Transverse colon (tissue), 4 donors: ENCODE data around the gene CPS1. TPM values are rescaled to one million over a fixed set of nuclear protein-coding genes. Genes with fewer than 3 reads are reported as not detected.

ENCODE experiments used
- DNase-seq: peaks from one replicate; pipeline ENCODE4 v3.0.0-alpha.2; 2019
- H3K27ac ChIP-seq, 4 donors: fragments of 200-600 bp; sonication (generic); 2 replicates each; pipeline ENCODE4 v1.5.1; 2016 to 2018; ENCODE audit warnings: inconsistent platforms in 4 of 4
- H3K27me3 ChIP-seq: fragments of 200-600 bp; sonication (generic); 2 replicates; pipeline ENCODE4 v1.5.1; 2017; ENCODE audit warnings: inconsistent platforms
- H3K36me3 ChIP-seq, 4 donors: fragments of 200-600 bp; sonication (generic); 2 replicates each; pipeline ENCODE4 v1.5.1; 2017 to 2019; ENCODE audit warnings: inconsistent platforms in 4 of 4
- H3K4me1 ChIP-seq, 4 donors: fragments of 200-600 bp; sonication (generic); 2 replicates each; pipeline ENCODE4 v1.5.1; 2017 to 2020; ENCODE audit warnings: inconsistent platforms in 4 of 4
- H3K4me3 ChIP-seq, 4 donors: fragments of 200-600 bp; sonication (generic); 1 replicate in 1 of 4; 2 replicates in 3 of 4; pipeline versions ENCODE4 v1.5.1 to v1.6.1; 2017 to 2019; ENCODE audit warnings: inconsistent platforms in 4 of 4
- H3K9me3 ChIP-seq, 2 donors: fragments of 200-600 bp; sonication (generic); 2 replicates each; pipeline ENCODE4 v1.5.1; 2017 to 2019; ENCODE audit warnings: inconsistent platforms in 2 of 2
- CTCF ChIP-seq, 5 experiments: fragments of 200-600 bp in 3 of 5; fragments of 450-650 bp in 2 of 5; sonication (generic) in 3 of 5; IDR thresholded peaks; 1 replicate in 2 of 5; 2 replicates in 3 of 5; pipeline ENCODE4 v1.5.1; 2016 to 2017; ENCODE audit warnings: antibody characterized with exemption in 5 of 5, inconsistent platforms in 3 of 5, mild to moderate bottlenecking in 2 of 5, moderate library complexity in 1 of 5
- EP300 ChIP-seq: sonication (generic); formaldehyde crosslinking; IDR thresholded peaks from one replicate; pipeline ENCODE4 v1.6.1; 2017; ENCODE audit warnings: antibody characterized with exemption, low read depth
- POLR2A ChIP-seq: fragments of 450-650 bp; IDR thresholded peaks from one replicate; pipeline ENCODE4 v1.6.1; 2016; ENCODE audit warnings: antibody characterized with exemption, mild to moderate bottlenecking, moderate library complexity
- POLR2AphosphoS5 ChIP-seq, 3 donors: sonication (generic); formaldehyde crosslinking; IDR thresholded peaks; one replicate each; pipeline ENCODE4 v1.6.1; 2016; ENCODE audit warnings: antibody characterized with exemption in 3 of 3
- WGBS, 2 donors: methylation state at CpG; one replicate each; pipeline ENCODE4 v1.1.5; 2018; ENCODE audit warnings: low coverage in 1 of 2; 5-methylcytosine and 5-hydroxymethylcytosine counted together
- in situ Hi-C, 4 donors: fragments of 200-750 bp; cut with MboI; loops; one replicate each; pipeline versions ENCODE4 v1.15.0 to v1.15.1; 2017; ENCODE audit warnings: low sequenced_read_pairs in 3 of 4, low pct_ligation_motif_present in 1 of 4, low pct_unique_long_range_greater_than_20kb in 1 of 4
- intact Hi-C: fragments of 100-400 bp; cut with DNase I; formaldehyde crosslinking; loops from one replicate; pipeline ENCODE4 v1.15.1; 2023; ENCODE audit warnings: low total_unique reads
- total RNA-seq, 4 donors: library from RNA; depleted of rRNA; stranded (reverse); fragments of >200 nt; gene quantifications; one replicate each; pipeline ENCODE4 v1.1.0, GENCODE V29; 2016

CPS1 gene
- total RNA-seq, 4 donors from 2014 or later: 0.32 to 0.68 TPM; not detected in 2

- no peak for DNase-seq
- no peaks in the 10 kb centered on the region for H3K27me3 ChIP-seq
- in situ Hi-C loops: no loop called here
- no peak overlapping the region for H3K27ac ChIP-seq
- H3K4me1 ChIP-seq: no peaks in the 10 kb centered on the region
- H3K4me3 ChIP-seq: no peak overlapping the region
- no peaks in the 10 kb centered on the region for H3K36me3 ChIP-seq
- TF ChIP-seq EP300: no peak
- intact Hi-C loops: no loop called here
- no peaks in the 10 kb centered on the region for H3K9me3 ChIP-seq
- WGBS, 2 donors: 46 to 54% methylated on average over 3 to 4 of the region's 4 CpGs
Measured at GRCh38 chr2:210626849-210627248, 70.5 kb downstream of the CPS1 start.

- 65 to 69% methylated on average over 5 of the region's 5 CpGs for WGBS, 2 donors
- no peaks in the 10 kb centered on the region for H3K9me3 ChIP-seq
- H3K27ac ChIP-seq: no peak overlapping the region
- H3K36me3 ChIP-seq: no peaks in the 10 kb centered on the region
- H3K27me3 ChIP-seq: no peaks in the 10 kb centered on the region
- no peak overlapping the region for H3K4me3 ChIP-seq
- TF ChIP-seq CTCF (IDR thresholded peaks at IDR 0.05): no peak
- TF ChIP-seq POLR2A: no peak
- no peak for TF ChIP-seq EP300
- TF ChIP-seq POLR2AphosphoS5 (IDR thresholded peaks at IDR 0.05): no peak
- intact Hi-C loops: no loop called here
- H3K4me1 ChIP-seq: no peaks in the 10 kb centered on the region
- no peak for DNase-seq
- in situ Hi-C loops: no loop called here
Measured at GRCh38 chr2:210630873-210631560, 74.6 kb downstream of the CPS1 start.

- no peak overlapping the region for H3K4me3 ChIP-seq
- no peaks in the 10 kb centered on the region for H3K36me3 ChIP-seq
- H3K27ac ChIP-seq: no peak overlapping the region
- in situ Hi-C loops (no loop called here), intact Hi-C loops (no loop called here)
- no peak for DNase-seq
- no peaks in the 10 kb centered on the region for H3K4me1 ChIP-seq
- H3K9me3 ChIP-seq: no peaks in the 10 kb centered on the region
- 86 to 92% methylated on average over 4 of the region's 4 CpGs for WGBS, 2 donors
- TF ChIP-seq CTCF (IDR thresholded peaks at IDR 0.05) (no peak), EP300 (no peak), POLR2AphosphoS5 (IDR thresholded peaks at IDR 0.05) (no peak), POLR2A (no peak)
- H3K27me3 ChIP-seq: no peaks in the 10 kb centered on the region
Measured at GRCh38 chr2:210633699-210634098, 77.3 kb downstream of the CPS1 start.

GRCh38 chr2:210635257-210635656, 78.9 kb downstream of the CPS1 start:
- WGBS, 2 donors: 44 to 69% methylated on average over 1 of the region's 1 CpG
- H3K27me3 ChIP-seq: no peaks in the 10 kb centered on the region
- no peak for DNase-seq
- no peak overlapping the region for H3K4me3 ChIP-seq
- no peak for TF ChIP-seq POLR2A
- no peak for TF ChIP-seq CTCF (IDR thresholded peaks at IDR 0.05)
- no peak for TF ChIP-seq POLR2AphosphoS5 (IDR thresholded peaks at IDR 0.05)
- TF ChIP-seq EP300: no peak
- no peaks in the 10 kb centered on the region for H3K36me3 ChIP-seq
- no peaks in the 10 kb centered on the region for H3K4me1 ChIP-seq
- no peak overlapping the region for H3K27ac ChIP-seq
- intact Hi-C loops (no loop called here), in situ Hi-C loops (no loop called here)
- H3K9me3 ChIP-seq: no peaks in the 10 kb centered on the region

GRCh38 chr2:210642333-210642732, 85.9 kb downstream of the CPS1 start:
- H3K9me3 ChIP-seq: no peaks in the 10 kb centered on the region
- intact Hi-C loops: no loop called here
- H3K4me3 ChIP-seq: no peak overlapping the region
- DNase-seq: no peak
- no peaks in the 10 kb centered on the region for H3K36me3 ChIP-seq
- WGBS, 2 donors: 73 to 80% methylated on average over 3 to 4 of the region's 4 CpGs
- in situ Hi-C loops: no loop called here
- no peaks in the 10 kb centered on the region for H3K4me1 ChIP-seq
- TF ChIP-seq EP300 (no peak), POLR2A (no peak), CTCF (IDR thresholded peaks at IDR 0.05) (no peak), POLR2AphosphoS5 (IDR thresholded peaks at IDR 0.05) (no peak)
- no peaks in the 10 kb centered on the region for H3K27me3 ChIP-seq
- H3K27ac ChIP-seq: no peak overlapping the region
